Head of caudate nucleus (tissue), 42 donors: ENCODE measurements around the gene MTIF3.
"Not testable (repeated sequence)": the region's sequence is repeated elsewhere in the genome, so short reads cannot be mapped to it uniquely, and the experiment has no call there.

Experiments used
- DNase-seq, 42 donors: peaks; one replicate each; pipeline versions ENCODE4 v3.0.0 to v3.0.0-alpha.2; 2020 to 2021; ENCODE audit warnings: mixed read lengths in 7 of 42
- intact Hi-C: fragments of 100-400 bp; cut with DNase I; formaldehyde crosslinking; loops from one replicate; pipeline ENCODE4 v1.15.0; 2022

Gene MTIF3

GRCh38 chr13:27424246-27425157 is 25.9 kb downstream of the MTIF3 start, which contains the start of gene GTF3A:
TSS of gene GTF3A (plus strand) at chr13:27424619.
- peak; percentile 48 to 90 (median 80) for DNase-seq
- intact Hi-C loops: loop anchor here (10.0 kb wide), 2 partner anchors 50 to 200 kb away; partner anchors contain the start of genes LNX2 and POLR1D

- peak in 1 of 42 donors; percentile 36 for DNase-seq
- intact Hi-C loops: loop anchor here (10.0 kb wide), 2 partner anchors 49 to 201 kb away; partner anchors contain the start of genes LNX2 and POLR1D
Observed at GRCh38 chr13:27423333-27423732, 27.0 kb downstream of the MTIF3 start.

DNA sequence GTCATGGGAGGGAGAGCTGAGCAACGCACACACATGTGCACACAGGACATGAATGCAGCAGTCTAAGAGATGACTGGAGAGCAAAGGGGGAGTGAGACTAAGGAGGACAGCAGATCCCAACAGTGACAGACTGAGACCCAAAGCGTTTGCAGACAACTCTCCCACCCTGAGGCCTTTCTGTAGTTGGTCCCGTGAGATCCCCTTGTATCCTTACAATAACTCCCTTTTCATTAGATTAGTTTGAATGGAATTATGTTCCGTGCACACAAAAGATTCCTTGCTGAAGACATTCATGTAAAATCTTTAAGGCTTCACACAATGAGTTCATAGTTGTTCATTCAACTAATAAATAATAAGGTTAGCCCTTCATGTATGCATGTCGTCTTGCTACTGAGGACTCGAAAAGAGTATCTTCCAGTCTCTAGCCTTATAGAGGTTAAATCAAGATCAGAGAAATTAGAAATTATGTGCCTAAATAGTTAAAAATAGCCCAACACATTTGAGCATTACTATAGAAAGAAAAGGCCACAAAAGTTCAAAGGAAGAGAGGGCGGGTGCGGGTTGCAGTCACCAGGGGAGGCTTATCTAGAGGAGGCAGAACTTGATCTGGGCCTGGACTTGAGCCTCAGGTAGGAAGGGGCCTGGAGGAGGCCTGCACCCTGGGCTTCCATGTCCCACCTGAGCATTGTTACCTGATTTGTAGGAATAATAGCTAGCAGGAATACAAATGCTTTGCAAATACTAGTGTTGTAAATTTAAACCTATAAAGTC is 29.1 kb downstream of the MTIF3 start:
- peak in 1 of 42 donors; percentile 26 for DNase-seq
- intact Hi-C loops: loop anchor here (10.0 kb wide), 2 partner anchors 46 to 204 kb away; partner anchors contain the start of genes LNX2 and POLR1D

GRCh38 chr13:27419328-27419727 is 31.0 kb downstream of the MTIF3 start:
- no peak for DNase-seq
- intact Hi-C loops: no loop called here

- peak in 1 of 42 donors; percentile 23 for DNase-seq
- intact Hi-C loops: no loop called here
Observed at GRCh38 chr13:27415116-27415515, 35.2 kb downstream of the MTIF3 start.

GRCh38 chr13:27411341-27411740 is 39.0 kb downstream of the MTIF3 start:
- intact Hi-C loops: no loop called here
- DNase-seq: no peak

DNA sequence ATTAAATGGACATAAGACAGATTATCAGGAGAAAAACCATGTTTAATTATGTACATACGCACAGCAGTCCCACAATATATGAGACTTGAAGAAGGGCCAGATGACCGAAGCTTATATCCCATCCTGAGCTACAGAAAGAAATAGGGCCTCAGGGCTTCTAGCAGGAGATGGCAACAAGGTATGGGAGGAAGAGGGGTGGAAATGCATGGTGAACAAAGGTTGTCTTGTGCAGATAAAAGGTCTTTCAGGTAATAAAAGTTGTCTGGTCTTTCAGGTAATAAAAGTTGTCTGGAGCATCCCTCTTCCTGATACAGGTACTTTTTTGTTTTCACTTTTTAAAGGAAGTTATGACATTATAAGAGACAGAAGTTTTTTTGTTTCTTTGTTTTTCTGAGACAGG is 41.4 kb downstream of the MTIF3 start:
- intact Hi-C loops: no loop called here
- DNase-seq: no peak

DNA sequence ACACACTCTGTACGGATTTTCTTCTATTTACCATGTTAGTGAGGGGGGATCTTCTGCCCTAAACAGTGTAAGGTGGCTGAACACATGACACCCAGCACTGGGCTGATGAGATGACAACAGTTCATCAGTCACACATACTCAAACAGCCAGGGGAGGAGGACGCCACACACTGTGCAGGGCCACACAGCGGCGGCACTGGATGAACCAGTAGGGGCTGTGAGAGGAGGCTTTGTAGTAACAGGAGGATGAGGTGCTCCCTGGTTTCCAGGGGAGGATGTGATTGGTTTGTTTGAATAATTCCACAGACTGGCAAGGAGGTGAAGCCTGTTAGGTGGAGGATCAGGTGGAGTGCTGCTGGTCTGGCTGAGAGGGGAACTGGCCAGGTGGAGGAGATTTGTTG is 42.3 kb downstream of the MTIF3 start:
- intact Hi-C loops: no loop called here
- DNase-seq: no peak

- intact Hi-C loops: no loop called here
- DNase-seq: peak in 6 of 42 donors; percentile 19 to 54 (median 35)
Observed at GRCh38 chr13:27406178-27406939, 44.0 kb downstream of the MTIF3 start.

DNA sequence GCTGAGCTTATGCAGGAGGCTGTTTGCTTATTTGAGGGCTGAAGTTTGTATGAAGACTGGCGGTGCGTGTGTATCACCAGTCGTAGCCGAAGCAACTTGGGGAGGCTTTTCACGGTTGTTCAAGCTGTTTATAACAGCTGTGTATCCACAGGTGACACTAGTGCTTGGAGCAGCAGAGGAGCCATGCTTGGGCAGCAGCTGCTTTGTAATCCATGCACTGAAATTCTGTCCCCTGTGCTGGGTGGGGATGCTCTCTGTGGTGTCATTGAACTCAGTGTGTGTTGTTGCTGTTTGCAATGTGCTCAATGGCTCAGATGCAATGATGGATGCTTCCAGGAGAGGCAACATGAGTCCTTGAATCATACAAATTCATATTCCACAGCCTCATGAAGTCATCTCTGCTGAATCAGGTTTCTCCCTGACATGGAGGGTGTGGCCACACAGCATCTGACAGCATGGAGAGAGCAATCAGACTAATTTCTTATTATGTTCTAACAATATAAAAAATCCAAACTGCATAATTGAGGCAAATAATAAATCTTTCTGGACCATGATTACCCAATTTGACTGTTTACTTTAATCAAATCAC is 44.7 kb downstream of the MTIF3 start:
- DNase-seq: peak in 1 of 42 donors; percentile 13
- intact Hi-C loops: no loop called here

DNA sequence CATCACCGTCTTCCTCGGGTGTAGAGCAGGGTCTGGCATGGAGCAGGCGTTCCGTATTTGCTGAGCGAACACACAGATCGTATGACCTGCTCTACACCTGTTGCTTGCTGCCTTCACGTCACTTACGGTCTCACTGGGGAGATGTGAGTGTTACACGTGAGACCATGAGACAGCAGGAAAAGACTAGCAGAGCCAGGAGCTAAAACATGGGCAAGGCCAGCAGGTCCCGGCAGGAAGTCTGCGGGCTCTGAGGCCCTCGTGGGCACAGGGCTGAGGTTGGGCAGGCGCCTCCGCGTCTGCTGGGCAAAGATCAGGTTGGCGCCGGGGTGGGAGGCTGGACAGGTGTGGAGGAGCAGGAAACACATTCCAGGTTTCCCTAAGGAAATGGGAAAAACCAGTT is 45.7 kb downstream of the MTIF3 start:
- intact Hi-C loops: no loop called here

GRCh38 chr13:27403727-27404385 is 46.5 kb downstream of the MTIF3 start:
- no peak for DNase-seq
- intact Hi-C loops: no loop called here

More for the DNA sequence above, 45.7 kb downstream of the MTIF3 start:
- no peak for DNase-seq

GRCh38 chr13:27403203-27403678 is 47.1 kb downstream of the MTIF3 start:
- peak in 13 of 42 donors; percentile 17 to 65 (median 40) for DNase-seq
- intact Hi-C loops: no loop called here

DNA sequence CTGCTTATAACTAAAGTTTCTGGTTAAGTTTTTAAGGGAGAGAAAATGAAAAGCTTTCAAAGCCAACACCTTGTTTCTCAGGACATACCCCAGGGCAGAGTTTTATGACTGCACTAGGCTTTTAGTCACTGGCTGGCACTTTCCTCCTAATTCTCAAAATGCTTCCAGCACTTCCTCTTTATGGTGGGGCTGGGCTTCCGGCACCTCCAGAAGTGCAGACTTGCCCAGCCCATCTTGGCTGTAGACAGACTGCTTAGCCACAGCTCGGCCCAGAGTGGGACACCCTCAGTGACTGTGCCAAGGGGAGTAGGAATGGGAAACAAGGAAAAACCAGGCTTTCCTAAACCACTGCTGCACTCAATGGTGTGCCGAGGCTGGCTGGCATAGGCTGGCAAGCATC is 49.2 kb downstream of the MTIF3 start:
- intact Hi-C loops: no loop called here
- DNase-seq: peak in 16 of 42 donors; percentile 7 to 55 (median 20)

DNA sequence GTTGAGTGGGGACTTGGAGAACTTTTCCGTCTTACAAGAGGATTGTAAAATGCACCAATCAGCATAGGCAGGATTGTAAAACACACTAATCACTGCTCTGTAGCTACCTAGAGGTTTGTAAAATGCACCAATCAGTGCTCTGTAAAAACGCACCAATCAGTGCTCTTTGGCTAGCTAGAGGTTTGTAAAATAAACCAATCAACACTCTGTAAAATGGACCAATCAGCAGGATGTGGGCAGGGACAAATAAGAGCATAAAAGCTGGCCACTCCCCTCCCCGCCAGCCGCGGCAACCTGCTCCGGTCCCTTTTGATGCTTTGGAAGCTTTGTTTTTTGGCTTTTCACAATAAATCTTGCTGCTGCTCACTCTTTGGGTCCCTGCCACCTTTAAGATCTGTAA is 50.0 kb downstream of the MTIF3 start:
- intact Hi-C loops: not testable (repeated sequence)

GRCh38 chr13:27398360-27398759 is 52.0 kb downstream of the MTIF3 start:
- intact Hi-C loops: no loop called here
- DNase-seq: peak in 1 of 42 donors; percentile 14

More for the DNA sequence above, 50.0 kb downstream of the MTIF3 start:
- DNase-seq: not testable (repeated sequence)

GRCh38 chr13:27396252-27396846 is 54.0 kb downstream of the MTIF3 start:
- DNase-seq: no peak
- intact Hi-C loops: no loop called here
